GM18907 (cell line): ENCODE results near the gene WDR93.
"Not testable (repeated sequence)": the region's sequence is repeated elsewhere in the genome, so short reads cannot be mapped to it uniquely, and the experiment has no call there.

Source experiments
- ATAC-seq: cut with Tn5 transposase; IDR thresholded peaks from one replicate; pipeline ENCODE4 v1.9.1; 2021; ENCODE audit warnings: mild to moderate bottlenecking, moderate library complexity; ENCODE audit not compliant: unreplicated experiment

WDR93 gene

DNA sequence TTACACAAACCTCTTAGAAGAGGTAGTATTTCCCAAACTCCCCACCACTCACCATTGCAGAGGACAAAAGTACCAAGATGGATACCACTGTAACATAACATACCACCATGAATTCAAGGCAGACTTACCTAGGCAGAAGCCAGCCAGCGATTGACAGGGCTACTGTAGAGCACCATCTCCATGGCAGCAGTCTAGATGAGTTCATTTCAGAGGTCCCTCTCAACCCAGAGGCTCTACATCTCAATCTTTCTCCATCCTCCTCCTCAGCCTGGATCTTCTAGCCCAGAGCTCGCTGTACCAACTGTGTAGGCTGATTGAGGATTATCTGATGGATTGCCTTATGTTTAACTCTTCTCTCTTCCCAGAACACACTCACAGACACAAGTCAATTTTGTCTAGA is 9.5 kb upstream of the WDR93 start:
- ATAC-seq: no peak

DNA sequence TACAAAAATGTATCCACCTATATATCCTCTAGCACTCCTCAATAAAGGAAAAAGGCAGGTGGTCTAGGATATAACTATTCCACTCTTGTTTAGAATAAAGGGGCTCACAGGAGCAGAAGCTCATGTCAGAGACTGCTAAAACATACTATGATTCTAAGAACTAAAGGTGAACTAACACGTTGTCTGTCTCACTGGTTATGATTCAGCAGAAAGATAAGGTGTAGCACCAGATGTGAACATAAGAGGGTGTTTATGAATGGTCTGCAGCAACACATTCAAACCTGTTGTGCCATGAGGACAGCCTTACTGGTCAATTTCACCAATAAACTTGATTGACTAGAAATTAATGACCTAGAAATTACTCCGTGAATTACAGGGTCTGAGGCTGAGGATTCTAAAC is 4.6 kb upstream of the WDR93 start:
- ATAC-seq: no peak

DNA sequence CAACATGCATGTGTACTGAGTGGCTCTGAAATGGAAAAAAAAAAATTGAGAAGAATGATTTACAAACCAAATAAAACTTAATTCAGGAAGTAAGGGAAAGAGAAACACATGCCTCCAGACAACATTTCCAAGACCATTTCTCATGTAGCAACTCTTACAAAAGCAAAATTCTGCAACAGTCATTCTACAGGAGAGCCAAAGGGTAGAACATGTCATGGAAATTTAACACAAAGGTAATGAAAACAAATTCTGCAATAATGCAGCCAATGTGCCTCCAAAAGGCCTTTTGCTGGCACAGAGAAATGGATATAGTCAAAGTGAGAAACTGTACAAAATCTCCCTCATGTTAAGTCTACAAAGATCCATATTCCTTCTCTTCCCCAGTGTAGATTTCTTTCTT is 4.1 kb upstream of the WDR93 start:
- no peak for ATAC-seq

DNA sequence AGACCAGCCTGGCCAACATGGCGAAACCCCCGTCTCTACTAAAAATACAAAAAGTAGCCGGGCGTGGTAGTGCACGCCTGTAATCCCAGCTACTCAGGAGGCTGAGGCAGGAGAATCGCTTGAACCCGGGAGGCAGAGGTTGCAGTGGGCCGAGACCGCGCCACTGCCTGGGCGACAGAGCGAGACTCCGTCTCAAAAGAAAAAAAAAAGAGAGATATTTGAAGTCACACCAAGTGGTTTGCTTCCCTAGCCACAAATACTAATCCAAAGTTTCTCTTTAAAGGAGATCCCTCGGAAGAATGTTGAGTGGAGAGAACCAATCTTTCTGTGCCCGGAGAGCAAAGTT is 708 bp upstream of the WDR93 start:
- not testable (repeated sequence) for ATAC-seq

DNA sequence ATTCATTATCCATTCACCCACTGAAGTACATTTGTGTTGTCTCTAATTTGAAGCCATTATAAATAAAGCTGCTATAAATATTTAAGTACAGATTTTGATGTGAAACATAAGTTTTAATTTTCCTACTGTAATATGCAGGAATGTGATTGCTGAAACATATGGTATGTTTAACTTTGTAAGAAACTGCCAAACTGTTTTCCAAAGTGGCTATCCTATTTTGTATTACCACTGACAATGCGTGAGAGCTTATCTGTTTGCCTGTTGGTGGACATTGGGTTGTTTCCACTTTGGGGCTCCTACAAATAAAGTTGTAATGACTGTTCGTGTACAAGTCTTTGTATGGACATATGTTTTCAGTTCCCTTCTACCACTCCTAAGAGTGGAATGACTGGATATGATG is 2.5 kb downstream of the WDR93 start:
- ATAC-seq: no peak

DNA sequence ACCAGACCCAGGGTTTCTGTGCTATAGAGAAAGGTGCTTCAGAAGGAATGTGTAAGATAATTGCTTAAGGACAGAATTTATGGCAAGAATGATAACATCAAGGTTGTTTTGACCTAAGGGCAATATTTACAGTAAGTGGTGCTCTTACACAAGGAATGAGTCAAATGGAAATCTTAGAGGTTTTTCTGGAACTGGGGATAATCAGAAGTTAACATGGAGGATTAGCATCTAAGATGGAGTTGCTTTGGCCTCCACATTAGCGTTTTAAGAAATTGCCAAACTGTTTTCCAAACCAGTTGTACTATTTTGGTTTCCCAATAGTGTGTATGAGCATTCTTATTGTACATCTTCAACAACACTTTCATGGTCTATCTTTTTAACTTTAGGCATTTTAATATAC is 3.1 kb downstream of the WDR93 start:
- ATAC-seq: no peak

DNA sequence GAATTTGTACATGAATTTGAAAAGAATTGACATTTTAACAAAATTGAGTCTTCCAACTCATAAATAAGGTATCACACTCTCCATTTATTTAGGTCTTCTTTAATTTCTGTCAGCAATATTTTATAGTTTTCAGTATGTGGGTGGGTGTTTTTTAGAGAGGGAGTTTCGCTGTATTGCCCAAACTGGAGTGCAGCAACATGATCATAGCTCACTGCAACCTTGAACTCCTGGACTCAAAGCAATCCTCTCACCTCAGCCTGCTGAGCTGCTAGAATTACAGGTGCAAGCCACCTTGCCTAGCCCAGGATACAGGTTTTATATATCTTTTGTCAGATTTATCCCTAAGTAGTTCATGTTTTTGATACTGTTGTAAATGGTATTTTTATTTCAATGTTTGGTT is 4.6 kb downstream of the WDR93 start:
- ATAC-seq: no peak

DNA sequence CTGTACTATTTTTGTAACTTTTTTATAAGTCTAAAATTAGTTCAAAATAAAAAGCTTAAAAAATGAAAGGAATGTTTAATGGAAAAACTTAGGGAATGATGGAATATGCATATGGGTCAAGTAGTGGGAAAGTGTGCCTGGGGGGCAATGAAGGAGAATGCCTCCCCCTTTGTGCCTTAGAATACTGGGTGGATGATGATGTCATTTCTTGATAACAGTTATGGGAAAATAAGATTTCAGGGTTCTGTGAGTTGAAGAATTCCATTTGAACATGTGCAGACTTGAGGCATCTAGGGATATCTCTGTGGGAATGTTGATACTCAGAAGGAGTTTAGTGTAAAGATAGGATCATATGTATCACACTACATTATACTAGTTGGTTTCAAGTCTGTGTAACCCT is 13.8 kb downstream of the WDR93 start:
- ATAC-seq: no peak

DNA sequence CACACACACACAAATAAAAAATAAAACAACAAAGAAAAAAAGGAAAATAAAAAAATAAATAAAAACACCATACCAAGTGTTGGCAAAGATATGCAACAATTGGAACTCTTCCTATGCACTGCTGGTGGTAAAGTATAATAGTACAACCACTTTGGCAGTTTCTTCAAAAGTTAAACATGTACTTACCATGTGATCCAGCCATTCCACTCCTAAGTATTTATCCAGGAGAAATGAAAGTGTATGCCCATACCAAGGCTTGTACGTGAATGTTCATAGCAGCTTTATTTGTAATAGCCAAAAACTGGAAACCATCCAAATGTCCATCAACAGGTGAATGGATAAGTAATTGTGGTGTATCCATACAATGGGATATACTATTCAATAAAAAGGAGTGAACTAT is 17.0 kb downstream of the WDR93 start:
- ATAC-seq: no peak

DNA sequence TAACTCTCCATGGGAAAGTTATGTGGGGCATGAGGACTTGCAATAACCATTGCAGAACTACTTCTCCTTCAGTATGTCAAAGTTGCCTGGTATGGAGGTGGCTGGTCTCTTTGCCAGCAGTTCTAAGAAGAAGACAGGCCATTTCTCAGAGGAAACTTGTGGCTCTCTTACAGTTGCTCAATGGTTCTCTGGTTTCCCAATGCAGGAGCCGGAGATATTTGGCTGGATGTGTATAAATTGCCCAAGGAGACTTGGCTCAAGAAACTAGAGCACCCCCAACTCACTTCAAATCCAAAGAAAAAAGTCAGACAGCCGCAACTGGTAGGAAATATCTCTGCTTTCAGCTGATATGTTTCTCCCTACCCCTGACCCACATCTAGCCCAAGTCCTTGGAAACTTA is 24.2 kb downstream of the WDR93 start:
- no peak for ATAC-seq

DNA sequence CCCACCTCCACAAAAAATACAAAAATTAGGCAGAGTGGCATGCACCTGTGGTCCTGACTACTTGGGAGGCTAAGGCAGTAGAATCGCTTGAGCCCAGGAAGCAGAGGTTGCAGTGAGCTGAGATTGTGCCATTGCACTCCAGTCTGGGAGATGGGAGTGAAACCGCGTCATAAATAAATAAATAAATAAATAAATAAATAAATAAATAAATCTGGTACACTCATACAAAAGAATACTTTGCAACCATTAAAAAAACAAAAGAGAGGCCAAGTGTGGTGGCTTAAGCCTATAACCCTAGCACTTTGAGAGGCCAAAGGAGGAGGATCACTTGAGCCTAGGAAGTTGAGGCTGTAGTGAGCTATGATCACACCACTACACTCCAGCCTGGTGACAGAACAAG is 32.4 kb downstream of the WDR93 start:
- ATAC-seq: no peak

DNA sequence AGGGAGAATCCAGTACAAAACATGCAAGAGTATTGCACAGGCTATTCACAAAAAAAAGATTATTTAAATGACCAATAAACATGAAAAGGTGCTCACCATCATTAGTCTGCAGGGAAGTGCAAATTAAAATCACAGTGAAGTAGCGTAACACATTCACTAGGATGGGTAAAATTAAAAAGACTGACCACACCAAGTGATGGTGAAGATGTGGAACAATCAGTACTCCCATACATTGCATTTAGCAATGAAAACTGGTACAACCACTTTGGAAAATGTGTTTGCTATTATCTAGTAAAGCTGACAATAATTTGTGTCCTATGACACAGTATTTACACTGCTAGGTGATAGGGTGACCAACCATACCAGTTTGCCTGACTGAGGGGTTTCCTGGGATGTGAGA is 34.0 kb downstream of the WDR93 start:
- no peak for ATAC-seq

DNA sequence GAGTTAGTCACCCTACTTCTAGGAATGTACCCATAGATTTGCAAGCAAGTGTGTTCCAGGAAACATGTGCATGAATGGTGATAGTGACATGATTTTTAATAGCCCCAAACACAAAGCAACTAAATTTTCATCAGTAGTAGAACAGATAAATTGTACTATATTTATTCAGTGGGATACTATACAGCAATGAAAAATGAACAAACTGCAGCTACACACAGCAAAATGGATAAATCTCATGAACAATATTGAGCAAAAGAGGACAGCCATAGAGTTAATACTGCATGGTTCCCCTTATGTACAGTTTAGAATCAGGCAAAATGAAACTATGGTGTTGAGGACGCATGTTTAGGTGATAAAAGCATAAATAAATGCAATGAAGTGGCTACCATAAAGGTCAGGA is 34.5 kb downstream of the WDR93 start:
- ATAC-seq: no peak

DNA sequence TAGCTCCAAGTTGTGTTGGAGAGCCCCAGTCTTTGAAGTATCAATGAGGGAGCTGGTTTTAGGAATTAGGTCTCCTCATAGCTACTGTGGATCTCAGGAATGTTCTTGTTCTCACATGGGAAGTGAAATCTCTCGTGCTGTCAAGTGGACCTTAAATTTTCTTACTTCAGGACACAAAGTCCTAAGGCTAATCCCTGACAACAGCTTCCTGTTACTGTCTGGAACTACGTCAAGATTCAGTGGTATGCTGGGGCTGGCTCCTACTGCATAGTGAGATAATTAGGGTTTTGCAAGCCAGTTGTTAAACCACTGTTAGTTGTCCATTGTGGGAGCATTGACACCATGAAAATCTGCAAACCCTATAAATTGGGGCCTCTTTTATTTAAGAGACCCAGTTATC is 37.6 kb downstream of the WDR93 start:
- ATAC-seq: no peak

DNA sequence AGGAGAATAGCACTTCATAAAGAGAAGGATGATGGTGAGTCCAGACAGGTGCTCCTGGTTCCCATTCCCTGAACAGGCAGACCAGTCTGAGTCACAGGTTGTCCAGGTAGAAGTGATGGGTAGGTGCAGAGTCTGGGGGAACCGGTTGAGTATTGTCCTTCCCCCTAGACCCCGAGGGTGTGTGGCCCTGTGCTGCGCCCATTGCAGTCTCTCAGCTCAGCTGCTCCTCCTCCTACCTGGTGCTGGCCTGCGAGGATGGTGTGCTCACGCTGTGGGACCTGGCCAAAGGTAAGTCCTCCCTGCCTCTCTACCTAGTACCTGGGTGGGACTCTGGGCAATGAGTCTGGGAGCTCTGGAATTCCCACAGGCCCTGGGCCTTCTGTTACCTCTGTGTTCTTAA is 40.7 kb downstream of the WDR93 start:
- no peak for ATAC-seq

DNA sequence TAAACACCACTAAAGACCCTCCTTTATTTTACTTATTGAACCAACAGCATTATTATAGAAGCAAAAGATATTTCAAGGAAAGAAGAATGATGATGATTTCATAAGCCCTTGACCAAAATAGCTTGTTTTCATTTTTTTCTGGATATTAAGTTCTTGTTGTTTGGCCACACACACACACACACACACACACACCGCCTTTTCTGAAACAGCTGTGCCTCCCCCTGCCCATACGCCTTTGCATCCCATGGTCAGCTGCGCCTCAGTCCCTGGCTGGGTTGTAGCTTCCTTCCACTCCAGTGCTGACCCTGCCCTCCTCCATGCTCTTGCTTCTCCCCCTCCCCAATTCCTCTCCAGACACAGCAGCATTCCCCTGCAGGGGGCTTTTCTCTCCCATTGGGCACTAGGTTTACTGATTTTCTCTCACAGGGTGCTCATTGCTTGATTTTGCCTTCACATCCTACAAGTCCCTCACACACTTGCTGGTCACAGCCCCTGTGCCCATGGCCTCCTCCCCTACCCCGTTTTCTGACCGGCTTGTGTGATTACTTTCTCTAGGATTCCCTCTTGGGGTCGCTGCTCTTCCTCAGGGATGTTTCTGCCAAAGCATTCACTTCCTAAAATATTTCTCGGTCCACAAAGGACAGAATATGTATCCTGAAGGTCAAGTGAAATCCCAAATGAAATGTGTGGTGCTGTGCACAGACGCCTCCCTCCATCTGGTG is 42.0 kb downstream of the WDR93 start:
- ATAC-seq: no peak

DNA sequence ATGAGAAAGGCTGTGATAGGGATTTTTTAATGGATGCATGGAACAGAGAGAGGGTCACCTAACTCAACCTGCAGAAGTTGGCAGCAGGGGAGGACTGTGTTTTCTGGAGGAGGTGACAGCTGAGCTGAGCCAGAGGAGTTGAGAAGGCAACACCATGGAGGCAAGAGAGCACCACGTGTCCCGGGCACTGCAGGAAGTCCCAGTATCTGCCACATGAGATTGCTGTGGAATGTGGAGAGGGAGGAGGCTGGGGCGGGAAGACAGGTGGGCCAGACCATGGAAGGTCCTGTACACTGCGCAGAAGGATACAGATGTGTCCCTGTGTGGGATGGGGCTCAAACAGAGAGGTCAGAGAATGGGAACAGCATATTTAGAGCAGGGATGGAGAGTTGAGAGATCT is 45.2 kb downstream of the WDR93 start:
- no peak for ATAC-seq

DNA sequence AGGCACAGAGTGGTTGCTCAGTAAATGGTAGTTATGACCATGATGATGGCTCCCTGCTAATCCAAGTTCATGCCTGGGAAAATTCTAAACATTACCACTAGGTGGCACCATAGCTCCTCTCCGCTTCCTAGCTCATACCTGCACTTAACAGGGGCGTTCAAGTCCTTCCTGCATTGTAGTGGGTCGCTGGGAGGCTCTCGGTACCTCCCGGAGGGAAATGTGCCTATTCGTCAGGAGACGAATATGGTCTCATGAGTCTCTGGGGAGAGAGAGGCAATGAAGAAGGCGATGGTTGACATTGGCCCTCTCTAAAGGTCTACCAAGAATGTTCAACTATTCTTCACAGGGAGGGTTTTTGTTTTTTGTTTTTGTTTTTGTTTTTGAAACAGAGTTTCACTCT is 49.5 kb downstream of the WDR93 start:
- ATAC-seq: no peak

DNA sequence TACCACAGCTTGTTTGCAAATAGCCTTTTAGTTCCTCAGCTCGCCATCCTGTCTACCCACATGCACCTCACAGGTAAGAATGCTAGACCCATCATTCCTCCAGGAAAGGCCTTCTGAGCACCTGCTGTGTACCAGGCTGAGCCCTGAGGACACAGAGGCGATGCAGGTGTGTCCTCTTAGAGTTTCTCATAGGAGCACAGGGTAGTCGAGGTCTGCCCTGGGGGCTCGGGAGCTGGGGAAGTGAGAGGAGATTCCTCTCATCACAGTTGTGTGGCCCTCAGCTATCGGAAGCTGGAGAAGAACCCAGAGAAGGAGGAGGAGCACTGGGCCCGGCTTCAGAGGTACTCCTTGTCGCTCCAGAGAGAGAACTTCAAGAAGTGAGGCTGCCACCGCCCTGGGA is 52.4 kb downstream of the WDR93 start:
- no peak for ATAC-seq

DNA sequence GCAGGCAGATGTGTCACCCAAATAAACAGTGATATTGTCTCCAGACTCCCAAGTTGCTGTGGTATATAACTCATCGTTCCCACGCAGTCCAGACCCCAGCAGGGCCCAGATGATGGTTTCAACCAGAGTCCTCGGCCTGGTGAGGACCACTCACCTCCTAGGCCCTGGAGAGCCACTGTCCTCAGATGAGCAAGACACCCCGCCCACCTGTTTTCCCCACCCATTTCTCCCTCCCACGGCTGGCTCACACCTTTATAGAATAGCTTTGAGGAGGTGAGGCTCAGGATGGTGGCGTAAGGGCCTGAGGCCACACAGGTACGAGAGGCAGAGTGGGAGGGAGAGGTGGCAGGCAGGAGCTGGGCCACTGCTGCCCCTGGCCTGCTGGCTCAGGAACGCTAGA is 53.0 kb downstream of the WDR93 start:
- no peak for ATAC-seq

DNA sequence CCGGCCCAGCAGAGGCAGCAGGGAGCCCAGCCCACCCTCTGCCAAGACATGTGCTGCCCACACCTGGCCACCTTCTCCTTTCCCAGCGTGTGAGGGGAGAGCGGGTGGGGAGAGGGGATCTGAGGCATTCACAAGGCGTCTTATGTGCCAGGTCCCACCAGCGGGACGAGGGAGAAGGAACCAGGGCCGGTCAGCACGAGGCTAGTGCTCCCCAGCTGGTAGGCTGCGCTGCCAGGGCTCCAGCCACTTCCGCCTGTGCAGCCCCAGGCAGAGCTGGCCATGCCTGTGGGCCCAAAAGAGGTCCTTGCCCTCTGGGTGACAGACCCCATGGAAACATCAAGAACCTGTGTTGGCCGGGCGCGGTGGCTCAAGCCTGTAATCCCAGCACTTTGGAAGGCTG is 54.5 kb downstream of the WDR93 start:
- no peak for ATAC-seq

DNA sequence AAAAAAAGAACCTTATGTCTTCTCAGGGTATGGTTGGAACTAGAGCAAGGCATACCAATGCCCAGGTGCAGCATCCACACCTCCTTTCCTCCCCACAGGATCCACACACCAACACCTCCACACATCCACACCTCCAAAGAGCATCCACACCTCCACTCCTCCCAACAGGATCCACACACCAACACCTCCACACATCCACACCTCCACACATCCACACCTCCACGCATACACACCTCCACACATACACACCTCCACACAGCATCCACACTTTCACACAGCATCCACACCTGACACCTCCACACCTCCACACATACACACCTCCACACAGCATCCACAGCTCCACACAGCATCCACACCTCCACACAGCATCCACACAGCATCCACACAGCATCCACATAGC is 55.2 kb downstream of the WDR93 start:
- ATAC-seq: no peak

DNA sequence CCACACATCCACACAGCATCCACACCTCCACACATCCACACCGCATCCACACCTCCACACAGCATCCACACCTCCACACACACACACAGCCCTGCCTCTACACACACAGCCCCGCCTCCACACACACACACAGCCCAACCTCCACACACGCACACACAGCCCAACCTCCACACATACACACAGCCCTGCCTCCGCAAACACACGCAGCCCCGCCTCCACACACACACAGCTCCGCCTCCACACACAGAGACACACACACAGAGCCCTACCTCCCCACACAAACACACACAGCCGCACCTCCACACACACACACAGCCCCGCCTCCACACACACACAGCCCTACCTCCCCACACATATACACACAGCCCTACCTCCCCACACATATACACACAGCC is 55.8 kb downstream of the WDR93 start:
- ATAC-seq: no peak
